PFSK-1 (cell line): ENCODE results near the gene SCUBE3.

Experiments
- FOXP2 ChIP-seq: optimal IDR thresholded peaks from 2 replicates; pipeline ENCODE3; 2011; ENCODE audit warnings: borderline replicate concordance, control low read depth, inconsistent platforms; ENCODE audit not compliant: insufficient read depth; ENCODE audit errors: extremely low read length, extremely low read depth
- POLR2AphosphoS5 ChIP-seq: IDR thresholded peaks from 2 replicates; pipeline ENCODE4 v1.6.1; 2012; ENCODE audit warnings: low read depth, mild to moderate bottlenecking, control low read depth, low read length, moderate library complexity
- SIN3A ChIP-seq: IDR thresholded peaks from 2 replicates; pipeline ENCODE4 v1.6.1; 2012; ENCODE audit warnings: mild to moderate bottlenecking, low read length, moderate library complexity, borderline replicate concordance; ENCODE audit not compliant: insufficient read depth
- TAF1 ChIP-seq: IDR thresholded peaks from 2 replicates; pipeline ENCODE4 v1.6.1; 2012; ENCODE audit warnings: low read length, control low read depth, borderline replicate concordance; ENCODE audit not compliant: insufficient read depth
- TF ChIP-seq, protein P1 (sequence below), 2 experiments: IDR thresholded peaks; 2 replicates each; pipeline versions ENCODE4 v1.6.1 to v1.8.0; 2011 to 2012; ENCODE audit warnings: low read depth in 2 of 2, low read length in 2 of 2, control low read depth in 1 of 2, inconsistent platforms in 1 of 2, mild to moderate bottlenecking in 1 of 2, moderate library complexity in 1 of 2; ENCODE audit not compliant: insufficient read depth in 1 of 2

Gene SCUBE3

GRCh38 chr6:35166520-35166919 is 47.2 kb upstream of the SCUBE3 start:
- TF ChIP-seq TAF1: no peak
- no peak for TF ChIP-seq SIN3A
- TF ChIP-seq, protein P1, sequence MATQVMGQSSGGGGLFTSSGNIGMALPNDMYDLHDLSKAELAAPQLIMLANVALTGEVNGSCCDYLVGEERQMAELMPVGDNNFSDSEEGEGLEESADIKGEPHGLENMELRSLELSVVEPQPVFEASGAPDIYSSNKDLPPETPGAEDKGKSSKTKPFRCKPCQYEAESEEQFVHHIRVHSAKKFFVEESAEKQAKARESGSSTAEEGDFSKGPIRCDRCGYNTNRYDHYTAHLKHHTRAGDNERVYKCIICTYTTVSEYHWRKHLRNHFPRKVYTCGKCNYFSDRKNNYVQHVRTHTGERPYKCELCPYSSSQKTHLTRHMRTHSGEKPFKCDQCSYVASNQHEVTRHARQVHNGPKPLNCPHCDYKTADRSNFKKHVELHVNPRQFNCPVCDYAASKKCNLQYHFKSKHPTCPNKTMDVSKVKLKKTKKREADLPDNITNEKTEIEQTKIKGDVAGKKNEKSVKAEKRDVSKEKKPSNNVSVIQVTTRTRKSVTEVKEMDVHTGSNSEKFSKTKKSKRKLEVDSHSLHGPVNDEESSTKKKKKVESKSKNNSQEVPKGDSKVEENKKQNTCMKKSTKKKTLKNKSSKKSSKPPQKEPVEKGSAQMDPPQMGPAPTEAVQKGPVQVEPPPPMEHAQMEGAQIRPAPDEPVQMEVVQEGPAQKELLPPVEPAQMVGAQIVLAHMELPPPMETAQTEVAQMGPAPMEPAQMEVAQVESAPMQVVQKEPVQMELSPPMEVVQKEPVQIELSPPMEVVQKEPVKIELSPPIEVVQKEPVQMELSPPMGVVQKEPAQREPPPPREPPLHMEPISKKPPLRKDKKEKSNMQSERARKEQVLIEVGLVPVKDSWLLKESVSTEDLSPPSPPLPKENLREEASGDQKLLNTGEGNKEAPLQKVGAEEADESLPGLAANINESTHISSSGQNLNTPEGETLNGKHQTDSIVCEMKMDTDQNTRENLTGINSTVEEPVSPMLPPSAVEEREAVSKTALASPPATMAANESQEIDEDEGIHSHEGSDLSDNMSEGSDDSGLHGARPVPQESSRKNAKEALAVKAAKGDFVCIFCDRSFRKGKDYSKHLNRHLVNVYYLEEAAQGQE (IDR thresholded peaks at IDR 0.05; ENCODE audit: insufficient read depth in 1 of 2, low read depth in 2 of 2, low read length in 2 of 2): no peak
- TF ChIP-seq FOXP2: no peak
- TF ChIP-seq POLR2AphosphoS5: no peak

- TF ChIP-seq TAF1: no peak
- TF ChIP-seq, protein P1 (IDR thresholded peaks at IDR 0.05; ENCODE audit: insufficient read depth in 1 of 2, low read depth in 2 of 2, low read length in 2 of 2): no peak
- TF ChIP-seq POLR2AphosphoS5: no peak
- TF ChIP-seq FOXP2: no peak
- no peak for TF ChIP-seq SIN3A
Observed at GRCh38 chr6:35167505-35167904, 46.3 kb upstream of the SCUBE3 start.

DNA sequence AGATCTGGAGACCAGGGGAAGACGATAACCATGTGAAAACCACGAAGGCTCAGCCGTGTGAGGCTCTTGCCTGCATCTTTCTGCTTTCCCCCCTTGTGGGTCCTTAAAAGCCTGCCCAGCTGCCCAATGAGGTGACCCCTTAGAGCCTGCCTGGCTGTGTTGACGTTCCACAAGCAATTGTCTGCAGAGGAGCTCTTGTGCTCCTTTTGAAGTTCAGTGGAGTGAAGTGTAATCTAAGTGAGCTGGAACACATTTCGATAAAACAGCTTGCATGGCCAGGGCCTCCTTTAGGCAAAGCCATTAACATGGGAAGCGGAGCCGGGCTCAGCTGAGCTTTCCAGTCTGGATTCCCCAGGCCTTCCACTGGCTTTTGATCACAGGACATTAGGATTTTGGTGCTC is 45.3 kb upstream of the SCUBE3 start:
- TF ChIP-seq POLR2AphosphoS5 (no peak), SIN3A (no peak), TAF1 (no peak), FOXP2 (no peak)
- TF ChIP-seq, protein P1 (IDR thresholded peaks at IDR 0.05; ENCODE audit: insufficient read depth in 1 of 2, low read depth in 2 of 2, low read length in 2 of 2): no peak

- TF ChIP-seq TAF1: no peak
- TF ChIP-seq FOXP2: no peak
- no peak for TF ChIP-seq POLR2AphosphoS5
Observed at GRCh38 chr6:35170166-35170565, 43.6 kb upstream of the SCUBE3 start.

- TF ChIP-seq TAF1: no peak
- no peak for TF ChIP-seq SIN3A
Observed at GRCh38 chr6:35170891-35171290, 42.9 kb upstream of the SCUBE3 start.

DNA sequence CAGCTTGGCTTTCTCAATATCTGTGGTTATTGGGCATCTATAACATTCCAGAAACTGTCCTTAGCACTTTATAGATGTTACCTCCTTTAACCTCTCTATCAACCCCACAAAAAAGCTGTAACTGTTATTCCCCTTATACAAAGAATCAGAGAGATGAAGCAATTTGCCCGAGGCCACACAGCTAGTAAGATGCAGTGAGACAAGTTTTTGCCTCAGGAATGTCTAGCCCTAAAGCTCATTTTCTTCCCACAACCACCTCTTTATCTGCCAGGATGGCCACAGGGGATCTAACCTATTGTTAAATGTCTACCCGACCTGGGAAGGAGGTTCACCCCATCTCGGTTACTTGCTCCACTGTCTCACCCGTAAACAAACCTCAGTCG is 40.7 kb upstream of the SCUBE3 start:
- no peak for TF ChIP-seq TAF1
- no peak for TF ChIP-seq SIN3A
- TF ChIP-seq, protein P1 (IDR thresholded peaks at IDR 0.05; ENCODE audit: insufficient read depth in 1 of 2, low read depth in 2 of 2, low read length in 2 of 2): no peak
- TF ChIP-seq FOXP2: no peak
- TF ChIP-seq POLR2AphosphoS5: no peak
